Gastrocnemius medialis (tissue), 4 donors: ENCODE results near the gene HDAC4. TPM values are rescaled to one million over a fixed set of nuclear protein-coding genes. Genes with fewer than 3 reads are reported as not detected.

Experiments
- ATAC-seq, 2 donors: fragments of 150-250 bp; one replicate each; pipeline ENCODE4 v1.9.1; 2016
- DNase-seq, 2 donors: peaks; one replicate each; pipeline ENCODE4 v3.0.0-alpha.2; 2019
- H3K27ac ChIP-seq, 4 donors: fragments of 200-600 bp; sonication (generic); 1 replicate in 1 of 4; 2 replicates in 3 of 4; pipeline ENCODE4 v1.5.1; 2016 to 2018; ENCODE audit warnings: mild to moderate bottlenecking in 2 of 4, moderate library complexity in 1 of 4
- H3K27me3 ChIP-seq, 3 donors: fragments of 200-600 bp; sonication (generic) in 2 of 3; 1 replicate in 1 of 3; 2 replicates in 2 of 3; pipeline versions ENCODE4 v1.5.1 to v1.6.0; 2016 to 2019; ENCODE audit warnings: mild to moderate bottlenecking in 1 of 3, moderate library complexity in 1 of 3
- H3K36me3 ChIP-seq, 2 donors: fragments of 200-600 bp; sonication (generic) in 1 of 2; one replicate each; pipeline ENCODE4 v1.5.1; 2017 to 2018
- H3K4me1 ChIP-seq, 2 donors: fragments of 200-600 bp; sonication (generic) in 1 of 2; one replicate each; pipeline ENCODE4 v1.5.1; 2016 to 2017; ENCODE audit warnings: mild to moderate bottlenecking in 2 of 2
- H3K4me3 ChIP-seq, 4 donors: fragments of 200-600 bp; sonication (generic) in 3 of 4; 1 replicate in 1 of 4; 2 replicates in 3 of 4; pipeline ENCODE4 v1.5.1; 2016 to 2019; ENCODE audit warnings: mild to moderate bottlenecking in 2 of 4
- H3K9me3 ChIP-seq, 3 donors: fragments of 200-600 bp; sonication (generic) in 2 of 3; 1 replicate in 1 of 3; 2 replicates in 2 of 3; pipeline ENCODE4 v1.5.1; 2016 to 2019
- CTCF ChIP-seq, 5 experiments: fragments of 450-650 bp in 3 of 5; fragments of 200-600 bp in 2 of 5; sonication (generic) in 2 of 5; IDR thresholded peaks in 4 of 5; conservative IDR thresholded peaks in 1 of 5; 1 replicate in 4 of 5; 2 replicates in 1 of 5; pipeline ENCODE4 v1.5.1; 2016 to 2019; ENCODE audit warnings: antibody characterized with exemption in 5 of 5, mild to moderate bottlenecking in 3 of 5, moderate library complexity in 3 of 5
- POLR2A ChIP-seq, 2 donors: fragments of 450-650 bp; IDR thresholded peaks; one replicate each; pipeline ENCODE4 v1.6.1; 2017; ENCODE audit warnings: antibody characterized with exemption in 2 of 2, mild to moderate bottlenecking in 2 of 2, moderate library complexity in 2 of 2
- in situ Hi-C, 4 donors: fragments of 200-750 bp; cut with MboI; loops; one replicate each; pipeline versions ENCODE4 v1.15.0 to v1.8.0; 2017; ENCODE audit warnings: low sequenced_read_pairs in 4 of 4
- intact Hi-C: fragments of 100-400 bp; cut with DNase I; formaldehyde crosslinking; loops from one replicate; pipeline ENCODE4 v1.15.1; 2023; ENCODE audit warnings: low total_unique reads
- total RNA-seq, 4 donors: library from RNA; depleted of rRNA; stranded (reverse); fragments of >200 nt; gene quantifications; one replicate each; pipeline versions ENCODE4 v1.1.0 to v1.2.3, GENCODE V29; 2016

The HDAC4 gene
- total RNA-seq, 4 donors from 2014 or later = 23.6 to 257 (median 119) TPM

- no peak overlapping the region for H3K27ac ChIP-seq
- H3K36me3 ChIP-seq = peaks cover 0 to 59% of the 10 kb centered on the region in 2 donors
- H3K4me1 ChIP-seq = no peaks in the 10 kb centered on the region
- H3K27me3 ChIP-seq = no peaks in the 10 kb centered on the region
- H3K4me3 ChIP-seq = no peak overlapping the region
- no peaks in the 10 kb centered on the region for H3K9me3 ChIP-seq
- ATAC-seq = no peak
- in situ Hi-C loops (no loop called here), intact Hi-C loops (no loop called here)
- no peak for DNase-seq
- TF ChIP-seq POLR2A (IDR thresholded peaks at IDR 0.05) = no peak
These were observed 347.8 kb downstream of the HDAC4 start for GRCh38 chr2:239052798-239053665.

GRCh38 chr2:239051891-239052445, 348.9 kb downstream of the HDAC4 start:
- ATAC-seq = no peak
- intact Hi-C loops = no loop called here
- H3K4me1 ChIP-seq = no peaks in the 10 kb centered on the region
- no peaks in the 10 kb centered on the region for H3K27me3 ChIP-seq
- H3K36me3 ChIP-seq = peaks cover 0 to 55% of the 10 kb centered on the region in 2 donors
- no peak overlapping the region for H3K27ac ChIP-seq
- in situ Hi-C loops = no loop called here
- H3K9me3 ChIP-seq = no peaks in the 10 kb centered on the region
- no peak for DNase-seq
- no peak overlapping the region for H3K4me3 ChIP-seq
- TF ChIP-seq POLR2A (IDR thresholded peaks at IDR 0.05) (no peak), CTCF (IDR thresholded peaks at IDR 0.05 in 4 of 5, conservative IDR thresholded peaks at IDR 0.05 in 1 of 5) (no peak)

GRCh38 chr2:239050252-239050649, 350.6 kb downstream of the HDAC4 start:
- H3K4me3 ChIP-seq = no peak overlapping the region
- in situ Hi-C loops = no loop called here
- peaks cover 0 to 53% of the 10 kb centered on the region in 2 donors for H3K36me3 ChIP-seq
- DNase-seq = no peak
- no peak for ATAC-seq
- no peaks in the 10 kb centered on the region for H3K9me3 ChIP-seq
- TF ChIP-seq POLR2A (IDR thresholded peaks at IDR 0.05) (no peak), CTCF (IDR thresholded peaks at IDR 0.05 in 4 of 5, conservative IDR thresholded peaks at IDR 0.05 in 1 of 5) (no peak)
- no peaks in the 10 kb centered on the region for H3K27me3 ChIP-seq
- peaks cover 0 to 3% of the 10 kb centered on the region in 2 donors for H3K4me1 ChIP-seq
- H3K27ac ChIP-seq = no peak overlapping the region
- intact Hi-C loops = no loop called here

GRCh38 chr2:239049421-239050251, 351.2 kb downstream of the HDAC4 start:
- ATAC-seq (no peak), DNase-seq (no peak)
- peaks cover 0 to 47% of the 10 kb centered on the region in 2 donors for H3K36me3 ChIP-seq
- peaks cover 0 to 3% of the 10 kb centered on the region in 2 donors for H3K4me1 ChIP-seq
- no peak overlapping the region for H3K4me3 ChIP-seq
- H3K27ac ChIP-seq = no peak overlapping the region
- H3K9me3 ChIP-seq = no peaks in the 10 kb centered on the region
- no peak for TF ChIP-seq POLR2A (IDR thresholded peaks at IDR 0.05)
- no peak for TF ChIP-seq CTCF (IDR thresholded peaks at IDR 0.05 in 4 of 5, conservative IDR thresholded peaks at IDR 0.05 in 1 of 5)
- in situ Hi-C loops (loop anchor here in 3 of 4 donors (25.0 kb wide), 3 partner anchors 838 to 1088 kb away; partner anchors contain the start of genes COPS9 (in 1 of the 3) and OTOS (in 1 of the 3)), intact Hi-C loops (no loop called here)
- H3K27me3 ChIP-seq = no peaks in the 10 kb centered on the region
